ENCODE results near the gene HEXIM1.

DNA sequence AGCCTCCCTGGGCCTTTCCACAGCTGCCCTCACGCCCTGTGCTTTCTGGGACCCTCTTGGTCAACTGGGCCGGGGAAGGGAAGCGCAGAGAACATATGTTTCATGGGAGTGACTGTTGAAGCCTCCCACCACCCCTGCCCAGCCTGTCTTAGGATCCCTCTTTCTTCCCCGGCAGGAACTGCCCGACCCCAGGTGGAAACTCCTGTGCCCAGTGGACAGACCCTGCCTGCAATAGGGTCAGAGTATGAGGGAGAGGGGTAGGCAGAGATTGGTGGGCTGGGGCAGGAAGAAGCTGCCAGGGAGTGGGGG lies 23.9 kb downstream of the HEXIM1 start:
- TF ChIP-seq, protein P1, sequence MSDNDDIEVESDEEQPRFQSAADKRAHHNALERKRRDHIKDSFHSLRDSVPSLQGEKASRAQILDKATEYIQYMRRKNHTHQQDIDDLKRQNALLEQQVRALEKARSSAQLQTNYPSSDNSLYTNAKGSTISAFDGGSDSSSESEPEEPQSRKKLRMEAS (IDR thresholded peaks at IDR 0.05) = no peak
- no peak for TF ChIP-seq EGR1 (IDR thresholded peaks at IDR 0.05)
- TF ChIP-seq NFIC (IDR thresholded peaks at IDR 0.05) = no peak
- no peak for TF ChIP-seq RAD21 (IDR thresholded peaks at IDR 0.05; ENCODE audit: low read depth)

Data from Ishikawa (cell line).